22Rv1 (cell line): ENCODE results near the gene THBS3.
A peak's percentile ranks its signal among the peaks of the same experiment; 100 is the strongest.

Experiments
- H3K27ac ChIP-seq: fragments of 450-650 bp; 2 replicates; pipeline ENCODE4 v1.5.1; 2017
- ZFX ChIP-seq: fragments of 450-650 bp; IDR thresholded peaks from 2 replicates; pipeline ENCODE4 v1.6.1; 2017; ENCODE audit warnings: antibody characterized with exemption, borderline replicate concordance
- TF ChIP-seq, protein P1 (sequence below): fragments of 450-650 bp; IDR thresholded peaks from 2 replicates; pipeline ENCODE4 v1.5.1; 2017; ENCODE audit warnings: mild to moderate bottlenecking

The THBS3 gene

DNA sequence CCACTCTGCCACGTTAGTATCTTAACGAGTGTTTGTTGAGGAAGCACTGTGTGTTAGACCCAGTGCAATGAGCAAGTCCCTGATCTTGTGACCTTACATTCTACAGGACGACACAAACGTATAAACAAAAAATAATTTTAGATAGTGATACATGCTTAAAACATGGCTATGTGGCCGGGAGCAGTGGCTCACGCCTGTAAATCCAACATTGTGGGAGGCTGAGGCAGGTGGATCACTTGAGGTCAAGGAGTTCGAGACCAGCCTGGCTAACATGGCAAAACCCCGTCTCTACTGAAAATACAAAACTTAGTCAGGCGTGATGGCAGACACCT, 20.4 kb upstream of the THBS3 start:
- H3K27ac ChIP-seq, result peak overlapping the region; percentile 99
- no peak for TF ChIP-seq ZFX
- TF ChIP-seq, protein P1, sequence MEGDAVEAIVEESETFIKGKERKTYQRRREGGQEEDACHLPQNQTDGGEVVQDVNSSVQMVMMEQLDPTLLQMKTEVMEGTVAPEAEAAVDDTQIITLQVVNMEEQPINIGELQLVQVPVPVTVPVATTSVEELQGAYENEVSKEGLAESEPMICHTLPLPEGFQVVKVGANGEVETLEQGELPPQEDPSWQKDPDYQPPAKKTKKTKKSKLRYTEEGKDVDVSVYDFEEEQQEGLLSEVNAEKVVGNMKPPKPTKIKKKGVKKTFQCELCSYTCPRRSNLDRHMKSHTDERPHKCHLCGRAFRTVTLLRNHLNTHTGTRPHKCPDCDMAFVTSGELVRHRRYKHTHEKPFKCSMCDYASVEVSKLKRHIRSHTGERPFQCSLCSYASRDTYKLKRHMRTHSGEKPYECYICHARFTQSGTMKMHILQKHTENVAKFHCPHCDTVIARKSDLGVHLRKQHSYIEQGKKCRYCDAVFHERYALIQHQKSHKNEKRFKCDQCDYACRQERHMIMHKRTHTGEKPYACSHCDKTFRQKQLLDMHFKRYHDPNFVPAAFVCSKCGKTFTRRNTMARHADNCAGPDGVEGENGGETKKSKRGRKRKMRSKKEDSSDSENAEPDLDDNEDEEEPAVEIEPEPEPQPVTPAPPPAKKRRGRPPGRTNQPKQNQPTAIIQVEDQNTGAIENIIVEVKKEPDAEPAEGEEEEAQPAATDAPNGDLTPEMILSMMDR, result no peak

DNA sequence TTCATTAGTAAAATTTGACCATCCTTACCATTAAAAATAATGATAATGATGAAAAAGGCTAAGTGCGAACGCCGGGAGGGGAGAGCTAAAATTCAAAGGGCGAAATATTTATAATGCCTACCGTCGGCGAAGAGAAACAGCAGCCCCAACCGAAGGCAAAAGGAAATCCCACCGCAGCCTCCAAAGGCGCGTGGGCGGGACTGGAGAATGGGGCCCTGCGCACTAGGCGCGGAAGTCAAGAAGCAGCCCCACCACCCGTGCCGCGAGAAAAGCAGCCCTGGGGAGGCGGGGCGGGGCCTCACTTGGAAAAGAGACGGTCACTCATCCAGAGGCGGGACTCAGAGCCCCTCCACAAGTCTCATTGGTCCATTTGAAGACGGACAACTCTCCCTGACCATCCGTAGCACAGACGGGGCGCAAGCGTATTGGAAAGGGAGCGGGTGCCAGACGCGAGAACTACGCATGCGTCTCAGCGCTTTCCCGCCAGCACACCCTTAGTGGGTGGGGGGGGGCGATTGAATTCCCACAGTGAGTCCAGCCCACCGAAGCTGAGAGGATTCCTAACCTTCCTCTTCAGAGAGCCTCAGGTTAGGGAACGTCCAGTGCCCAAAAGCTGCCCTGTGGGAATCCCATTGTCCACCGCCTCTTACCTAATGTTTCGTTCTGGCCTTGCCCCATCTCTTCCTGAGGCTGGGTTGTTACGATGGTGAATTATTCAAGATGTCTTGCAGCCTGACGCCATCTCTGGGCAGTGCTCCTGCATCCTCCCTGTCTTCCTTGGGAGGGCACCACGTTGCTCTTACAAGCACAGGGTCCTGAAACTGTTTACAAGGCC, 19.8 kb upstream of the THBS3 start:
- H3K27ac ChIP-seq, result peak overlapping the region; percentile 99
- TF ChIP-seq ZFX, result no peak
- TF ChIP-seq, protein P1, result no peak

DNA sequence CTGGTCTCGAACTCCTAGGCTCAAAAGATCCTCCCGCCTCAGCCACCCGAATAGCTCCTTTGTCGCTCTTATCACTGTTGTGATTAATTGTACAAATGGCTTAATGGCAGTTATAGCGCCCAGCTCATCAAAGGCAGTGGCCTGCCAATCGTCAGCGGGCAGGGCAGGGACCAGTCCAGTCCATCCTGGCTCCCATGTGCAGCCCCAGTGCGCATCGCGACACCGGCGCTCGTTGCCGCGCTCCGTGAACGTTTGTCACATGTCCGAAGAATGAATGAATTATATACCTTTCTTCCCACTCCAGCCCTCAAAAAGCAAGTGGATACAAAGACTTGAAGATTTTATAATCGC, 19.2 kb upstream of the THBS3 start:
- TF ChIP-seq, protein P1, result peak; percentile 66
- no peak for TF ChIP-seq ZFX
- peak overlapping the region; percentile 99 for H3K27ac ChIP-seq

DNA sequence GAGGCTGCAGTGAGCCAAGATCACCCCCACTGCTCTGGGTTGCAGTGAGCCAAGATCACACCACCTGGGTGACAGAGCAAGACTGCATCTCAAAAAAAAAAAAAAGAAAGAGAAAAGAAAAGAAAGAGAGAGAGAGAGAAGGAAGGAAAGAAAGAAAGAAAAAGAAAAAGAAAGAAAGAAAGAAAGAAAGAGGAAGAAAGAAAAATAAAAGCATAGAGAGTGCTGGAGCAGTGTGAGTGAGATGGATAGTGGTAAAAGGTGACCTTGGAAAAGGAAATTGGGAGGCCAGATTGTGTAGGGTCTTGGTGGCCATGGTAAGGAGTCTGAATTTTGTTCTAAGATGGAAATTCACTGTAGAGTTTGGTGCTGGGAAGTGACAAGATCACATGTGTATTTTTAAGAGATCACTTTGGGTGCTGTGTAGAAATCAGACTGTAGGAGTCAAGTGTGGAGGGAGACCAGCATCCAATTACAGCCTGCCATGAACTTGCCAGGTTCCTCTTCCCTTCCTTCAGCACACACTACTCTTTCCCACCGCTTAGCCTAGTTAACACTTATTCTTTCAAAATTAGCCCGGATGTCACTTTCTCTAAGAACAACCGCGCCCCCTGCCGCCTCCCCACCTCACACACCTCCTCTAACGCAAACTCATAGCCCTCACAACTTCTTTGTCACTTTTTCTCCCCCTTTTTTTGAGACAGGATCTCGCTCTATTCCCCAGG, 18.7 kb upstream of the THBS3 start:
- H3K27ac ChIP-seq, result peak overlapping the region; percentile 99
- TF ChIP-seq ZFX, result no peak
- TF ChIP-seq, protein P1, result peak; percentile 86

DNA sequence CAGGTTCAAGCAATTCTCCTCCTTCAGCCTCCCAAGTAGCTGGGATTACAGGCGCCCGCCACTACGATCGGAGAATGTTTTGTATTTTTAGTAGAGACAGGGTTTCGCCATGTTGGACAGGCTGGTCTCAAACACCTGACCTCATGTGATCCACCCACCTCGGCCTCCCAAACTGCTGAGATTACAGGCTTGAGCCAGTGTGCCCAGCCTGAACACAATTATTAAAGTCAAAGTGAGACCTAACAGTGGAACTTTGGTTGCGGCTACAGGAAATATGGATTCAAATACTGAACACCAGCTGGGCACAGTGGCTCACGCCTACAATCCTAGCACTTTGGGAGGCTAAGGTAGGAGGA, 17.7 kb upstream of the THBS3 start:
- peak overlapping the region; percentile 99 for H3K27ac ChIP-seq

DNA sequence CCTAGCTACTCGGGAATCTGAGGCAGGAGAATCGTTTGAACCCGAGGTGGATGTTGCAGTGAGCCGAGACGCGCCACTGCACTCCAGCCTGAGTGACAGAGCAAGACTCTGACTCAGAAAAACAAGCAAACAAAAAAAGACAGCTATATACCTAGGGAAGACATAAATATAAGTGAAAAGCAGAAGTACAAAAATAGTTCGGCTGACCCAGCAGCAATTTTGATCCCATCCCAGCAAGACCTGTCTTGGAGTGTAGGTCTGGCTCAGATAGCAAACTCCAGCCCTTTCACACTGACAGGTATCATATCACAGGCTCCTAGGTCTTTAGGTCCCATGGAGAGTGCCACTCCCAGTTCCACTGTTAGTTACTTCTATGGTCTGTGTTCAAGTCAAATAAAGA, 15.3 kb upstream of the THBS3 start:
- H3K27ac ChIP-seq, result peak overlapping the region; percentile 43; the same call in 1 of the 2 replicates
- no peak for TF ChIP-seq ZFX
- TF ChIP-seq, protein P1, result no peak

DNA sequence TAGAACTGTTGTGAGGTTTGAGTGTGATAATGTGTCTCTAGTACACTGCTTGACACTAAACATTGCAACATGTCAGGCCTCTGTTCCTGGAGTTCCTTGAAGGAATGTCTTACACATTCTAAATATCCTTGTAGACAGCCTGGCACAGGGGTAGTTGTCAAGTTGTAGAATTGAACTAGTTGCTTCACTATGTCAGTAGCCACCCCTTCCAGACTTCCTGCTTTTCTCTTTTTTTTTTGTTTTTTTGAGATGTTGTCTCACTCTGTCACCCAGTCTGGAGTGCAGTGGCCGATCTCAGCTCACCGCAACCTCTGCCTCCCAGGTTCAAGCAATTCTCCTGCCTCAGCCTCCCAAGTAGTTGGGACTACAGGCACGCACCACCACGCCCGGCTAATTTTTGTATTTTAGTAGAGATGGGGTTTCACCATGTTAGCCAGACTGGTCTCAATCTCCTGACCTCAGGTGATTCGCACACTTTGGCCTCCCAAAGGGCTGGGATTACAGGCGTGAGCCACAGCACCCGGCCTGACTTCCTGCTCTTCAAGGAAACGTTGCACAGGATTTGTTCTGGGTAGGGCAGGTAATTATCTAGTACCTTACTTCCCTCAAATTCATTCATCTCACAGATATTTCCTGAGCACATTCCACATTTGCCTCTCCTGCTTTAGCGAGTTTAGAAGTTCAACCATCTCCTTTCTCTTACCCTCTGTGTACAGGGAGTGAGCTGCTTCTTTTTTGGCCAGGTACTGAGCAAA, 12.7 kb upstream of the THBS3 start:
- H3K27ac ChIP-seq, result peak overlapping the region; percentile 56

DNA sequence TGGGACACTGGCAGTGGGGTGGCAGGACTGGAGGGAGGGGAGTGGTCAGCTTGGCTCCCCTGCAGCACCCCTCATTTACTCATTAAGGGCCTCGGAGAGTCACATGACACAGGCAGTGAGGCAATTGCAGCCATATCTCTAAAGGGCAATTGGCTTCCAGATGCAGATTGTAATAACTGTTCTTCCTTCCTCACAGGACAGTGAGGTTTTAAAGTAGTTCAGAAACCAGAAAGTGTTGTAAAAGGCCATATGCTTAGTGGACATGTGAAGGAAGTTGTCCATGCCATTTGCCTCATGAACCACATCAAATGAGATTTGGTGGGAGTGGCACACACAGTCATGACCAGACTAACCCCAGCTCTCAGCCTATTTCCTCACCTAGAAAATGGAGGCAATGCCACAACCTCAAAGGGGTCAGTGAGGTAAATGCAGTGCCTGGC, 11.9 kb upstream of the THBS3 start:
- no peak for TF ChIP-seq ZFX
- TF ChIP-seq, protein P1, result no peak
- peak overlapping the region; percentile 56 for H3K27ac ChIP-seq
